ENCODE results near the gene ARHGAP20. TPM values are rescaled to one million over a fixed set of nuclear protein-coding genes. Genes with fewer than 3 reads are reported as not detected.

The ARHGAP20 gene, protein sequence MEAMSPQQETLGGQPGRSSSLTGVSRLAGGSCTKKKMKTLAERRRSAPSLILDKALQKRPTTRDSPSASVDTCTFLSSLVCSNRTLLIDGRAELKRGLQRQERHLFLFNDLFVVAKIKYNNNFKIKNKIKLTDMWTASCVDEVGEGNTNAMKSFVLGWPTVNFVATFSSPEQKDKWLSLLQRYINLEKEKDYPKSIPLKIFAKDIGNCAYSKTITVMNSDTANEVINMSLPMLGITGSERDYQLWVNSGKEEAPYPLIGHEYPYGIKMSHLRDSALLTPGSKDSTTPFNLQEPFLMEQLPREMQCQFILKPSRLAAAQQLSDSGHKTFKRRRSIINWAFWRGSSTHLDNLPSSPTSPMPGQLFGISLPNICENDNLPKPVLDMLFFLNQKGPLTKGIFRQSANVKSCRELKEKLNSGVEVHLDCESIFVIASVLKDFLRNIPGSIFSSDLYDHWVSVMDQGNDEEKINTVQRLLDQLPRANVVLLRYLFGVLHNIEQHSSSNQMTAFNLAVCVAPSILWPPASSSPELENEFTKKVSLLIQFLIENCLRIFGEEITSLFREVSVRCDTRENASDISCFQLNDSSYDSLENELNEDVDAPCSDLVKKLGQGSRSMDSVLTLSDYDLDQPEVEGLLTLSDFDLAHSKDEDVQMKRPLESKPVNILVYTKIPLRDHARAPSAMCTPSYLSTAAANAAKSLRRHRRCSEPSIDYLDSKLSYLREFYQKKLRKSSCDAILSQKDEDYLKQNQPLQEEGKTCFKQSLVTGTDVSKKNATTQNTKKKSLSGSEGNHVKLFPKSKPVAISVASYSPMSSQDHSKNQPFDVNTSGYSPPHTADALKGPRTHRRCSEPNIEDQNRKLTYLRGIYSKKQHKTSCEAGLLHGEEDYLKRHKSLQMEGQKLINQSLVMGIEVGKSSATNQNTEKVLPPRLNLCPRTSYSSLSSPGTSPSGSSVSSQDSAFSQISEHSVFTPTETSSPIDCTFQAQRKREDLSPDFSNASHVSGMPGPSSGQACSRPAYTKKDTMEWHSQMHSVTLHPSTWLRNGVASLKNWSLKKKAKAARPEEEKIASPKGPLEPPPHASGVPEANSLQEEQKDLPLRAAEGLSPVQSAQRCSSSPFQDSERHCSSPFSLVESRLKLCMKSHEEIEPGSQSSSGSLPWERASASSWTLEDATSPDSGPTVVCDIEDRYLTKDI
- polyA plus RNA-seq (ENCODE audit: insufficient read length): 6.1 TPM

DNA sequence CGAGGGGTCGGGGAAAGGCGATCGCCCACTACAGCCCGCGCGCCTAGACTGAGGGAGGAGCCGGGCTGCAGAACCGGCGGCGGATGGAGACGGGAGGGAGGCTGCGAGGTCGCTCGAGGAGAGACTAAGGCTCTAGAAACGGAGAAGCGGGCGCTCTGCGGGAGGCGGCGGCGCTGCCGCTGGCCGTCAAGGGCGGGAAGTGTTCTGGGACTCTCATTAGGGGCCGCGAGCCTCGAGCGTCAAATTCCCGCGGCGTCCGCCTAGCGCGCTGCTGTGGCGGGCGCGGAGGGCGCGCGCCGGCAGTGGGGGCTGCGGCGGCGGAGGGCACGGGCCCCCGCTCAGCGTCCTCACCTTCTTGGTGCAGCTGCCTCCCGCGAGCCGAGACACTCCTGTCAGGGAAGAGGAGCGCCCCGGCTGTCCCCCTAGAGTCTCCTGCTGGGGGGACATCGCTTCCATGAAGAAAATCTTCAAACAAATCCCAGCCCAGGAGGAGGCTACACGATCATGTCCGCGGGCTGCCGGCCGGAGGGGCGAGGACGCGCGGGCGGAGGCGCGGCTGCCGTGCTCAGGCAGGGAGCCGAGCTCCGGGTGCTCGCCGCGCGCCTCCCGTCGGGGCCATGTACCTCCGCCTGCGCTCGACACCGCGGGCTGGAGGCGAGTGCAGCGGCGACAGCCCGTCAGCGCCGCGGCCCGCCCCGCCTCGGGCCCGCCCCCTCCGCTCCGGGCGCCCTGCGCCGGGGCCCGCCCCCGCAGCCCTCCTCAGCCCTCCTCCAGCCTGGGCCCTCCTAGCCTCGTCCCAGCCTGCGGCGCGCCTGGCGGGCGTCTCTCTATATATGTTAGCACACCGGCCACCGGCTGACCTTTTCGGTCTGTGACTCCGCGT, at the start of gene ARHGAP20:
ARHGAP20 (minus strand) TSS at position 662 of the 883 bp plus-strand sequence; CDS start at position 456, 206 bp downstream.
- DNase-seq: peak; percentile 88

DNA sequence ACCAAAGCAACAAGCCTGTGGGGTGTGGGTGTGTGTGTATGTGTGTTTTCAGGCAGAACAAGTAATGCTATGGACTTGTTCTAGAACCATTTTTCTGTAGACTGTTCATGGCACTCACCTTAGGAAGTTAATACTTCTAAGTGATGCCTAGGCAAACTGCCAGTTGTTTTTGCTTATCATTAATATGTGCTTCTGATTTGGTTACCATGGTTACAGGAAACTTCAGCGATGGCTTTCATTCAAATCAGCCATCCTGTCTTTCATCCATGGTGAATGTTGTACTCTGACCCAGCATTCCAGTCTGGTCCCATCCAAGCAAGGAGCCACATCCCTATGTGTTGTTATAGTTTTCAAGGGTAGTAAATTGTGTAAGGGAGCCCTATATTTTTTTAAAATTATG, 49.8 kb upstream of the ARHGAP20 start:
- no peak for DNase-seq

DNA sequence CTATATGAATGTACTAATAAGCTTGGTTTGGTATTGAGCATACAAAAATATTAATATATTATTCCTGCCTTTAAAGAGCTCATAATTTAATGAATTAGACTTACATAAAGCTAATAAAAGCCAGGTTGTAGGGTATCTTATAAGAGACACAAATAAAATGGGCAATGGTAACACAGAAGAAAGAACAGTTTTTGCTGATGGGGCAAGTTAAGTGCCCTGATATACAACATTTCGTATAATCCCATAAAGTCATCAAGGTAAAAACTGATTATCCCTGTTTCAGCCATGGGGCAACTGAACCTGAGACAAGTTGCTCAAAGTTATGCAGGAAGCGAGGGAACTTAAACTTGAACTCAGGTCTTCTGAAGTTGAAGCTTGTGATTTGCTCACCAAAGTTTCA, 48.9 kb upstream of the ARHGAP20 start:
- no peak for DNase-seq

DNA sequence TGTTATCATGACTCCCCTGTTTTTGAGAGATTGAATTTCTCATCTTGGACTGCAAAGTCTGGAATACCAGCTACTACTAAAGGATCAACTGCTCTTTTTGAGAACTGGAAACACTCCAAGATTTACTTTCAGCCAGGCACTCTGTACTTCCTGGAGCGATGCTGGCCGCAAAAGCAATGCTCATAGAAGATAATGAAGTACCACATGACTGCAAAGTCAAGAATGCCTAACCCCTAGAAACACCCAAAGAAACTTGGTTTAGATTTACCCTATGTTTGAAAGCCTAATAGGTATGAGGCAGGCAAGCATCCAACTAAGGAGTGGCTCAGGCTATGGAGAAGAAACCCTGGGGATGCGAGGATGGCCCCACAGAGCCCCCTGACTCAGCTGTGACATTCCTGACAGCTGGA, 47.7 kb upstream of the ARHGAP20 start:
- DNase-seq: no peak

DNA sequence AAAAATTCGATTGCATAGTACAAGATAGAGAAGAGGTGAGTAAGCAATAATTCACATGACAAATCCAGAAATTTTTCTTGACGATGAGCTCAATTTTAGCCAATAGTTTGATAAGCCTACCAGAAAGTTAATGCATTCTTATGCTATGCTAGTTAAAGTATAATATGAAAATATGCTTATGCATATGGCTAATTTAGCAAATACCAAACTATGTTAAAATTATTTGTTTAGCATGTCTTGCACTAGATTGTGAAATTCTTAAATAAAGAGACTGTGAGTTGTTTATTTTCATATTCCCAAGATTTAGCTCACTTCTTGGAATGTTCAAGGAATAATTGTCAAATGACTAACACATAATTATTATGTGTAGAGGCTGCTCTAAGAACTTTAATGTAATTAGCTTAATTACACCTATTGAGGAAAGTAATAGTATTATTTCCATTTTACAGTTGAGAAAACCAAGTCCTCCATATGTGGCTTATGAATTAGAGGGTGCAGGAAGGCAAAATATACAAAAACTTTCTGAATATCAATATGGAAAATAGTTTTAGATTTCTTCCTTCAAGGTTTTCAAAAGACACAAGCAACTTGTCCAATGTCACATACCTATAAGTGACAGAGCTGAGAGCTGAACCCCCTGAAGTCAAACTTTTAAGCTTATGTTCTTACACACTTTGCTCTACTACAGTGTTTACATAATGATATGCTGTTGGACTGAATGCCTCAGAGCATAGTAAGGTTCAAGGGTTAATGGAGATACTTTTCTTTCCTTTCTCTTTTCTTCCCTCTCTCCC, 45.9 kb upstream of the ARHGAP20 start:
- DNase-seq: no peak

DNA sequence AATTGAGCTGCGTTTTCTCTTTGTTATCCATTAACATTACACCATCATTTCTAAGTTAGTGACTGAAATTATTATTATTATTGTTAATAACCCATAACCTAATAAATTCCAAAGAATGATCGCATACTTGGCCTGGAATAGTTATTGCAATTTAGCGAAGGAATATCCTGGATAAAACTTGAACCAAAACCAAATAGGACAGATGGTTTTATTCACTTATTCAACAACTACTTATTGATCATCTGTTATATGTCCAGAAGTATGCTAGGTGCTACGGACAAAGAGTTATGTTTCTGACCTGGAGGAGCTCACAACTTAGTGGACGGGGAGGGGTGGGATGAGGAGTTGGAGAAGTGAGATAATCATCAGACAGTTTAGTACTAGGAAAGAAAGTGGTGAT, 44.8 kb upstream of the ARHGAP20 start:
- no peak for DNase-seq

DNA sequence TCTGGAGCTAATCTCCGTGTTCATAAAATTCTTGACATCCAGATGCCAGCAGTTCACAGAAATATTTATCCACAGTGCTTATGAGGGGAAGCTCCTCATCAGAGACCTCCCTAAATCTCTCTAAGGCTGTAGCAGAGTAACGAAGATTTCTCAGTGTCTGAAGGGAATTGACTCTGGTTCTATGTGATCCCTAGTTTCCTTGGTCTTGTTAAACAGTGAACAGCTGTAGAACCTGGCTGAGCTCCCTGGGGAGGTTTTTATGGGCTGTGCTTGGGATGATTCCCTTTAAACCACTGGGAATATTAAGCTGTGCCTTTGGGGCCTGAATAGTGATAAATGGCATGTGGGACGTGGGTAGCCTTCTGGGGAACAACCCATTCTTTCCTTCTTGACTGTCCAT, 43.7 kb upstream of the ARHGAP20 start:
- no peak for DNase-seq

DNA sequence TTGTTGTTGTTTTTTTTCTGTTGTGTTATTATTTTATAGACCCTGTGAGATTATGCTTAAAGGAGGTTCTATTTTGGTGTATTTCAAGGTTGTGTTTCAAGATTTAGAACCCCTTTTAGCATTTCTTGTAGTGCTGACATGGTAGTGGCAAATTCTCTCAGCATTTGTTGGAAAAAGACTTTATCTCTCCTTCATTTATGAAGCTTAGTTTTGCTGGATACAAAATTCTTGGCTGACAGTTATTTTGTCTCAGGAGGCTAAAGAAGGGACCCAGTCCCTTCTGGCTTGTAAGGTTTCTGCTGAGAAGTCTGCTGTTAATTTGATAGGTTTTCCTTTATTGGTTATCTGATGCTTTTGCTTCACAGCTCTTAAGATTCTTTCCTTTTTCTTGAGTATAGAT, 40.7 kb upstream of the ARHGAP20 start:
- DNase-seq: no peak

DNA sequence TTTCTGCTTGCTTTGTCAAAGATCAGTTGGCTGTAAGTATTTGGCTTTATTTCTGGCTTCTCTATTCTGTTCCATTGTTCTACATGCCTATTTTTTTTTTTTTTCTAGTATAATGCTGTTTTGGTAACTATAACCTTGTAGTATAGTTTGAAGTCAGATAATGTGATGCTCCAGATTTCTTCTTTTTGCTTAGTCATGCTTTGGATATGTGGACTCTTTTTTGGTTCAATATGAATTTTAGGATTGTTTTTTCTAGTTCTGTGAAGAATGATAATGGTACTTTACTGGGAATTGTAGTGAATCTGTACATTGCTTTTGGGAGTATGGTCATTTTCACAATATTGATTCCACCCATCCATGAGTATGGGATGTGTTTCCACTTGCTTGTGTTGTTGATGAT, 37.9 kb upstream of the ARHGAP20 start:
- no peak for DNase-seq

DNA sequence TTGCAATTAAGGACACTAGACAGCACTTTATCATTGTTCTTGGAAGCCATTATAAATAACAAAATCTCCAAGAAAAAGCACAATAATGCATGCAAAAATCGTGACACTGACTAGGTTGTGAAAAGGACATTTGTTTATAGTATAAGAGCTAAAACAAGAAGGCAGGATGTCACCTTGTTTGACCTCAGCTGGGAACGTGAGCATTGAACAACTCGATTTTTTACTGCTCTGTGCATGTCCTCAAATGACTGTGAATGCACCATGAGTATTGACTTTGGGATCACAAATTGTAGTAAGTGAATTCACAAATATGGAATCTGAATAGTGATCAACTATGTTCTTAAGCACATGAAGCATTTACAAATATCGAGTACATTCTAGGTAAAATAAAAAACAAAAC, 35.3 kb upstream of the ARHGAP20 start:
- DNase-seq: no peak

DNA sequence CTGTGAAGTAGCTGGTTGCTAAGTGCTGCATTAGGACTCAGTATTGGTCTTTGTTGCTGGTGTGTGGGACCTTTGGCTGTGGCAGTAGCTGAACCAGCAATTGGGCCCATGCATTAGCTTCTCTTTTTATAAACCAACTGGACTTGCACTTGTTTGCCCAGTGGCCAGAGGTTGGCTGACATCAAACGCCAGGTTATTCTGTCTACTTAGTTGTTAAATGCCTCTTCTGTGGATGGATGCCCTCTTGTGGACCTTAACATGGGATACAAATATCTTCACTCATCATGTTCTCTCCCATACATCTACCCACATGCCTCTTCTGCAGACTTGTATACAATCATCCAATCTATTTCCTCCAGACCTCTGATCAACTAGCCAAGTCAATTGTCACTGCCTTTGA, 26.4 kb upstream of the ARHGAP20 start:
- DNase-seq: no peak

DNA sequence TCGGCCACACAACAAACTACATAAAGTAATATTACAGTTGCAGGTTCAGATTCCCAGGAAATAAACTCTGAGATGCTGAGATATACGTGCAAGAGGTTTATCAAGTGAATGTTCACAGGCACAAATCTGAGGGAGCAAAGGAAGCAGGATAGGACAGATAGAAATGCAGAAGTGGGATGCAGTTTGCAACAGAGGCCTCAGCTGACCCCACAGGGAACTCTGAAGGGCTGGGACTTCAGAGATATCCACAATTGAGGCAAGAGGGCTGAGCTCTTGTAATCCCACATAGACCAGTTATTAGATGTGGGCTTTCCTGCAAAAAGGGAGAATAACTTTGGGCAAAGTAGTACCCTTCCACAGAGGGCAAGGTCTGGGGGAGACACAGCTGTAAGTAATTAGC, 25.4 kb upstream of the ARHGAP20 start:
- no peak for DNase-seq

DNA sequence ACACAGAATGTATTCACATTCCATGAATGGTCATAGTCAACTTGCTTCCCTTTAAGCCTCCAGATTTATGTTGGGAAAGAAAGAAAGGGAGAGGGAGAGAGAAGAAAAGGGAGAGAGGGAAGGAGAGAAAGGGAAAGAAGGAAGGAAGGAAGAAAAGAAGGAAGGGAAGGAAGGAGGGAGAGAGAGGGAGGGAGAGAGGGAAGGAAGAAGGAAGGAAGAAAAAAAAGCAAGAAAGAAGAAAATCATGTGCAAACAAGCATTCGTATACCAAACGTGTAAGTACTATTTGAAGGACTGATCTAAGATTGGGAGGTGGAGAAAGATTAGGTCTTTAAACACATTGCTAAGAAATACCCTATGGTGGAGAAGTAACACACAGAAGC, 23.9 kb upstream of the ARHGAP20 start:
- no peak for DNase-seq

DNA sequence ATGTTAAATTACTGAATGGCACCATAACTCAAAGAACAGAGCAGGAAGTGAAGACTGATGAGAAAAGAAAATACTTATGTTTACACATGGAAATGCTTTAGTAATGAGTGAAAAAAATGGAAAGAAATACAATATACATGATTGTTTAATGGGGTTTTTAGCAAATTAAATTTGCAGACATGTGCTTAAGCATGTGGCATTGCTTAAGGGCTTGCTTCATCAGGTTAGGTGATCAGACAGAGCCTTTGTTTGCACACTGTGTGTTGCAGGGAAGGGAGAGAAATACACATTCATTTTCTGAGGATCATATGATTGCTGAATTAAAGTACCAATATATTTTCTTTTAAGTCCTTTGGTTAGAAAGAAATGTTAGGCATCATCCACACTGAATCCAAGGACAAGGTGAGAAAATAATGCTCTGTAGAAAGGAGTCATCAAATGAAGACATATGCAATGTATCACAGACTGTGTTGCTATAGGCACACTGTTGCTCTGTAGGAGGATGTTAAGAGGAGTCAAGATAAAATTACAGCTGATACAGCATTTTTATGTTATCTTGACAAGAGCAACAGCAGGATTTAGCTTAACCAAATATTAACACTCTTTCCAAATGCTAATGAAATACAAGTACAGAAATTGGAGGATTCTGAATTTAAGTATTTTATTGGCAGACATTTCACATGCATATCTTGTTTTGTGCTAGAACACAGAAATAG, 23.4 kb upstream of the ARHGAP20 start:
- DNase-seq: no peak

DNA sequence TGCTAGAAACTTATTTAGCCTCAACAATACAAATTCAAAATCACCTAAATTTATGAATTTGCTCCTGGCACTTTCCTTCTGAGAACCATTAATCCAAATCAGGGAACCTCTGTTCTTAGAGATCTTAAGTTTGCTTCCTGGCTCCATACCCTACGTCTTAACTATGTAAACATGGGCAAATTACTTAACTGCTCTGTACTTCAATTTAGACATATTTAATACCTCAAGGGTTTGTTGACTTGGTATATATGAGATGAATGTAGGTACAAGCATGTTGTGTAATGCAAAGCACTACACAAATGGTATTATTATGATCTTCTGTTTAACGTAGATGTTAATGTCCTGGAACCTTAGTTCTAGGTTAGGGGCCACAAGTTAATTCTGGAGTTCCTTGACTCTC, 22.6 kb upstream of the ARHGAP20 start:
- DNase-seq: no peak

DNA sequence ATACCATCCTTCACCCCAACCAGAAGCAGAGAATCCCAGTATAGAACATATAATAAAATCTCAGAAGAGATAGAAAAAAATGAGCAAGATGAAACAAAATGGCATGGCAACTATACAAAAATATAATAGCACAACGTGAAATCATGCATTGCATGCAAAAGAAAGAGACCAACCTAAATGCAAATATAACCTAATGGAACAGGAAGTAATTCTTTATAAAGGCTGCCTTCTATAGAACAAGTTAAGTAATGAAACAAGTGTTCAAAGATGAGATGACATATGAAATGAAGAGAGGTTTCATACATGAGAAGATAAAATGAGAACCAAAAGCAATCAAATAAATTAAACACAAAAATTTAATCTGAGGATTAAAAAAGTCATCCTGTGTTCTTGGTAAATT, 18.5 kb upstream of the ARHGAP20 start:
- DNase-seq: no peak

DNA sequence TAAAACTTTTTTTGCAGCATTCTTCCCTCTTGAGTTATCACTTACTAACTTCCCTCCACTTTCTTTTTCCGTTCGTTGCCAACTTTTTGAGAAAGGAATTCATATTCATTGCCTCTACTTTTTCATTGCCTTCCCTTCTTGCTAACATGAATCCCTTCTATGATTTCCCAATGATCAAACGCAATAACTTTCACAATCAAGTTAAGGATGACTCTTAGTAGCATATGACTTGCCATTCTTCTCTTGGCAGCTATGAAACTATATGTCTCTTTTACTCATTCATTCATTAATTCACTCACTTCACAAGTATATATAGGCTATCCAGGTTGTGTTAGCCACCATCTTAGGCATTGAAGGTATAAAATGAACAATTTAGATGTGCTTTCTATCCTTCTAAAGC, 16.6 kb upstream of the ARHGAP20 start:
- DNase-seq: no peak

DNA sequence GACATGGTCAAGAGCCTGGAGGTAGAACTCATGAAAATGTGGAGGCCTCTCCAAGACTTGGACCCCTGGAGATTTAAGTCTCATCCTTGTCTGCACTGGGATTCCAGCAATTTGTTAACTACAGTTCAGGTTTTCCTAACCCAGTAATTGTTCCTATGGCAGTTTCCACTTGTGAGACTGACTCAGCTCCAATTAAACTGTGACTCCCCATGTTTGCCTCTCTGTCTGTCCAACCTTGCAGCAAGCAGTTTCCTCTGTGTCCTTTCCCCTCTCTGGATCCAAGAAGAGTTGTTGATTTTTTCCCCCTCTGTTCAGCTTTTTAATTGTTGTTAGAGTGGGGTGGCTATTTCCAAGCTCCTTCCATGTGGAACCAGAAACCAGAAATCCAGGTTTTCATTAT, 16.2 kb upstream of the ARHGAP20 start:
- DNase-seq: no peak

DNA sequence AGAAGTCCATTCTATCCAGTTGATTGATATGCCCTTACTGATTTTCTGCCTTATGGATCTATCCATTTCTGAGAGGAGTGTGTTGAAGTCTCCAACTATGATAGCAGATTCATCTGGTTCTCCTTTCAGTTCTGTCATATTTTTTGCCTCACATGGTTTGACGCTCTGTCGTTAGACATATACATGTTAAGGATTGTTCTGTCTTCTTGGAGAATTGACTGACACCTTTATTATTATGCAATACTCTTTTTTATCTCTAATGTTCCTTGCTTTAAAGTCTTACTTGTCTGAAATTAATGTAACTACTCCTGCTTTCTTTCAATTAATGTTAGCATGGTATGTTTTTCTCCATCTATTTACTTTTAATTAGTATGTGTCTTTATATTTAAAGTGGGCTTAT, 12.1 kb upstream of the ARHGAP20 start:
- DNase-seq: no peak

DNA sequence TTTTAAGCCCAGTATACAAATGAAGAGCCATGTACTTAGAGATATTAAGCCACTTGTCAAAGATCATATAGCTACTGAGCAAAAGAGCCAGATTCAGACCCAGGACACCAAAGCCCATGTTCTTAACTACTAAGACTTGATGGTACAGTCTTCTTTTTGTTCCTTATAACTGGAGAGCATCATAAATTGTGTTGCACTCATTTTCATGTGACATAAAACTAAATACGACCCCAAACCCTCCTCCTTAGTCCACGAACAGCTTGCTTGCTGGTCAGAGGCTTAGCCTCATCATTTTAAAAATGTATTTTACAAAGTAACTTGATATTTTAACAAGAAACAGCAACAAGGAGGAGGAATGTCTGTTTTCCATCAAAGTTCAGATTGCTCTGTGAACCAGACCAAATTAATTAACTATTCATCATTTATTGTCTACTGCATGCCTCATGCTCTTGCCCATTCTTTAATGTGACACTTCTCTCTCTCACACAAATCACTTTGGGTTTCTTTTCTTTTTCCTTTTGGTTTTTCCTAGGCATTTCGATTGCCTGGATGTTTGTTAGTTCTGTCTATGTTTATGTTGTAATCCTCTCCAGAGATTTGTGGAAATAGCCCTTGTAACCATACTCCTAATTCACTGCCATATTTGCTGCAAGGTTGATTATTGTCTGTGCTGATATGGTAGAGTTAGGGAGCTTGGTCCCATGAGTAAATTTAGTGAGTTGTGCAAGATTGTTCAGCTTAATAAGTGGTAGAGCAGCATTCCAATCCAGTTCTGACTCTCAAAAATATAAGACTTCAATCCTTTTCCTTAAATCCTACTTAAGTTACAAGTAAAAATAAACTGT, 8.4 kb upstream of the ARHGAP20 start:
- DNase-seq: no peak

All from hindlimb muscle (tissue), 1 donor.